Stimulated activated naive CD4-positive, alpha-beta T cell treated with Interleukin-2 at 50 U/mL for 16 hours (primary cell): ENCODE measurements around the gene BLTP3B.

Experiments used
- DNase-seq: peaks from one replicate; lab custom pipeline; 2025; lab: John Stamatoyannopoulos, UW

The BLTP3B gene

GRCh38 chr12:100110276-100110675 lies 32.4 kb downstream of the BLTP3B start:
- no peak for DNase-seq

GRCh38 chr12:100106861-100107260 lies 35.8 kb downstream of the BLTP3B start:
- no peak for DNase-seq

- DNase-seq: no peak
Measured at GRCh38 chr12:100105661-100106060, 37.0 kb downstream of the BLTP3B start.

- no peak for DNase-seq
Measured at GRCh38 chr12:100101000-100101399, 41.7 kb downstream of the BLTP3B start.
